NCI-H2081 (cell line): ENCODE data around the gene FFAR3.
"Not testable (repeated sequence)": the region's sequence is repeated elsewhere in the genome, so short reads cannot be mapped to it uniquely, and the experiment has no call there.

Experiments used
- DNase-seq, 2 experiments: peaks; one replicate each; lab custom pipeline; 2025; lab: John Stamatoyannopoulos, UW

Gene FFAR3

GRCh38 chr19:35375505-35376307, 17.4 kb downstream of the FFAR3 start:
- DNase-seq: no peak

DNA sequence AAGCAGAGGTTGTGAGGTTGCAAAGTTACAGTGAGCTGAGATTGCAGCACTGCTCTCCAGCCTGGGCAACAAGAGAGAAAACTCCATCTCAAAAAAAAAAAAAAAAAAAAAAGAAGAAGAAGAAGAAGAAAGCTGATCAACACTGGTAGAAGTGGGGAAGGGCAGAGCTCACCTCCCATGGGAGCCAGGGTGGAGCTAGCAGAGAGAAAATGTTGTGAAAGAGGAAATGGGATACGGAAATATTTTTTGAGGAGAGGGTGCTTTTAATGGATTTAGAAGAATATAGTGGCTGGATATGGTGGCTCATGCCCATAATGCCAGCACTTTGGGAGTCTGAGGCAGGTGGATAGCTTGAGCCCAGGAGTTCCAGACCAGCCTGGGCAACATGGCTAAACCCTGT, 19.4 kb downstream of the FFAR3 start:
- DNase-seq: no peak

DNA sequence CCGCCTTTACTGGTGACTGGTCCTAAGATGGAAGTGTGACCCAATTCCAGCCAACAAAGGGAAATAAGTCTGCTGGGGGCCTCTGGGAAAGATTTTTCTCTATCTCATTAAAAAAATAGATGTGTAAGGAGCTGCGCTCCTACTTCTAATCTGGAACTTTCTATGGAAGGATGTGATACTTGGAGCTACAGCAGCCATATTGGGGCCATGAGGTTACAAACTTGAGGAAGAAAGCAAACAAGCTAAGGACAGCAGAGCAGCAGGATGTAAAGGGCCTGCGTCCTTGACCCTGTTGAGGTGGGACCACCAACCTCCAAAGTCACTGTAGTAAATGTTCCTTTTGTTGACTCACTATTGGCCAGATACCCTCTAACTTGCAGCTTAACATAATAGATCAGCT, 20.1 kb downstream of the FFAR3 start:
- no peak for DNase-seq

DNA sequence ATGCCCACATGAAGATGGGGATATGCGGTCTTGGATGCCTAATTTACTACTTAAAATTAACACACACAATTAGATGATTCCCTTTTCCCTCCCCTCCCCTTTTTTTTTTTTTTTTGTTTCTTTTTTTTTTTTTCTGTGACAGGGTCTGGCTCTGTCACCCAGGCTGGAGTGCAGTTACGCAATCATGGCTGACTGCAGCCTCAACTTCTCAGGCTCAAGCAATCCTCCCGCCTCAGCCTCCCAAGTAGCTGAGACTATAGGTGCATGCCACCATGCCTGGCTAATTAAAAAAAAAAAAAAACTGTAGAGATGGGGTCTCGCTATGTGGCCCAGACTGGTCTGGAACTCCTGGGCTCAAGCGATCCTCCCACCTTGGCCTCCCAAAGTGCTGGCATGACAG, 21.3 kb downstream of the FFAR3 start:
- DNase-seq: not testable (repeated sequence)

DNA sequence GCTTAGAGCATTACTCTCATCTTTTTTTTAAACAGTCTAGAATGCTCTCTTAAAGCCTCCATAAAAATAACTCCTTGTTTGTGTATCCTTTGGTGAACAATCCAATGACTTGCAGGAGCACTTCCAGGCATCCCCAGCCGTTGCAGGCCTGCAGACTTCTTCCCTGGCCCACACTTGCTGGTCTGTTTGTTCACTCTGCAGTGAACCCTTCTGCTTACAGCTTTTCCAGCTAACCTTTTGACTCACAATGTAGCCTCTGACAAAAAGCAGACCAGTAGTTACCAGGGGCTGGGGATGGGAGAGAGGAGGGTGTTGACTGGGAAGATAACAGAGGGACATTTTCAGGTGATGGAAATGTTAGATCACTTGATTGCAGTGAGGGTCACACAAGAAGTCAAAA, 21.7 kb downstream of the FFAR3 start:
- no peak for DNase-seq

DNA sequence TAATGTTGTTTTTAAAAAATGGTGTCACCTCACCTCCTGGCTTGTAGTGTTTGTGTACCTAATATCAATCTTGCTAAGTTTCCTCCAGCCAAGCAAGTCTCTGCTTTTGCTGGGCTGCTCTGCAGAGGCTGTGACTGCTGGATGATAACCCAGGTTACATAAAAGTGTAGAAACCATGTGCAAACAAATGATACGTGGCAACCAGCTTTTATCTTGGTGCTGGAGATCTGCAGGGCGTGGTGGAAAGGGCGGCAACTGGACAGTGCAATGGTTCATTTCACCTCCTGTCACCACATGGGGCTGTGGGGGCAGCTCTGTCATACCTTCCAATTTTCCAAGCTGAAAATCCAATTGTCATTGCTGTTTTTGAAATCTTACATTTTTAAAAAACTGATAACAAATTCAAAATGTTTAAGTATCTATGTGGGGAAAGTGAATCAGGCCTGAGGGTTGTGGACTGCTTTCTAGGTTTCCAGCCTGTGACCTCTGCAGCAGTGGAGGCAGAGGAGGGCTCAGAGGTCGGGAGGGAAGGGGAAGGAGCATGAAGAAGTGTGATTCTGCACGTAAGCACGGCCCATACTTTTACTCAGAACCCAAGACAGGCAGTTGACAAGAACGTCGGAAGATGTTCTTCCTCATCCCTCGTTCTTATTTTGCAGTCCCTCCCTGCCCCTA, 22.3 kb downstream of the FFAR3 start:
- no peak for DNase-seq

- no peak for DNase-seq
Measured at GRCh38 chr19:35381318-35381717, 23.1 kb downstream of the FFAR3 start.

DNA sequence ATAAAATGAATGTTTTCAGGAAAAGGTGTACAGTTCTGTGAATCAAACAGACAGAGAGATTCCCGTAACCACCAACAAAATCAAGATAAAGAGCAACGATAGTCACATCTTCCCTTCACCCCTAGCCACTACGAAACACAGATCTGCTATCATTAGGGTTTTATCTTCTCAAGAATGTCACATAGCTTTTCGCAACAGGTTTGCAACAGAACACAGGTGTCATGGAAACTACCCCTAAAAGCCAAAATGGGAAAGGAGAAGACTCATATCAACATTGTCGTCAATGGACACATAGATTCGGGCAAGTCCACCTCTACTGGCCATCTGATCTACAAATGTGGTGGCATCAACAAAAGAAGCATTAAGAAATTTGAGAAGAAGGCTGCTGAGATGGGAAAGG, 23.7 kb downstream of the FFAR3 start:
- DNase-seq: no peak

- no peak for DNase-seq
Measured at GRCh38 chr19:35383536-35383935, 25.3 kb downstream of the FFAR3 start.

- DNase-seq: no peak
Measured at GRCh38 chr19:35388277-35389054, 30.2 kb downstream of the FFAR3 start.

- no peak for DNase-seq
Measured at GRCh38 chr19:35389192-35389861, 31.1 kb downstream of the FFAR3 start.

DNA sequence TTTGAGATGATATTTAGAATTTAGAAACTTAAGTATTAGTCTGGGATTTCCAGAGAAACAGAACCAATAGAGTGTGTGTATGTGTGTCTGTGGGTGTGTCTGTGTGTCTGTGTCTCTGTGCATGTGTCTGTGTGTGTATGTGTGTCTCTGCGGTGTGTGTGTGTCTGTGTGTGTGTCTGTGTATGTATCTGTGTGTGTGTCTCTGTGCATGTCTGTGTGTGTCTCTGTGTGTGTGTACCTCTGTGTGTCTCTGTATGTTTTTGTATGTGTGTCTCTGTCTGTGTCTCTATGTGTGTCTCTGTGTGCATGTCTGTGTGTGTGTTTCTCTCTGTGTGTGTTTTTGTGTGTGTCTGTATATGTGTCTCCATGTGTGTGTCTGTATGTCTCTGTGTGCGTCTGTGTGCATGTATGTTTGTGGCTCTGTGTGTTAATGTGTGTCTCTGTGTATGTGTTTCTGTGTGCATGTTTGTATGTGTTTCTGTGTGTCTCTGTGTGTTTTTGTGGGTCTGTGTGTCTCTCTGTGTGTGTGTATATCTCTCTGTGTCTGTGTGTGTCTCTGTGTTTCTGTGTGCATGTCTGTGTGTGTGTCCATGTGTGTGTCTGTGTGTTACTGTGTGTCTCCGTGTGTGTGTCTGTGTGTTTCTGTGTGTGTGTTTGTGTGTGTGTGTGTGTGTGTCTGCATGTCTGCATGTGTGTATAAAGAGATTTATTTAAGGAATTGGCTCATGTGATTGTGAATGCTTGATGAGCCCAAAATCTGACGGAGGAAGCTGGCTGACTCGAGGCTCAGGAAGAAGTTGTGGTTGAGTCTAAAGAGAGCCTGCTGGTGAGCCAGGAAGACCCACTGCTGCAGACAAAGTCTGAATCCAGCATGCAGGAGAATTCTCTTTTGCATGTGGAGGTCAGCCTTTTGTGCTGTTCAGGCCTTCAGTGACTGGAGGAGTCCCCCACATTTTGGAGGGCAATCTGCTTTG, 34.8 kb downstream of the FFAR3 start:
- DNase-seq: no peak

GRCh38 chr19:35395382-35396199, 37.3 kb downstream of the FFAR3 start:
- DNase-seq: no peak

GRCh38 chr19:35396240-35396885, 38.1 kb downstream of the FFAR3 start:
- DNase-seq: no peak

GRCh38 chr19:35397064-35397463, 38.8 kb downstream of the FFAR3 start:
- DNase-seq: no peak

- no peak for DNase-seq
Measured at GRCh38 chr19:35398570-35398969, 40.3 kb downstream of the FFAR3 start.

DNA sequence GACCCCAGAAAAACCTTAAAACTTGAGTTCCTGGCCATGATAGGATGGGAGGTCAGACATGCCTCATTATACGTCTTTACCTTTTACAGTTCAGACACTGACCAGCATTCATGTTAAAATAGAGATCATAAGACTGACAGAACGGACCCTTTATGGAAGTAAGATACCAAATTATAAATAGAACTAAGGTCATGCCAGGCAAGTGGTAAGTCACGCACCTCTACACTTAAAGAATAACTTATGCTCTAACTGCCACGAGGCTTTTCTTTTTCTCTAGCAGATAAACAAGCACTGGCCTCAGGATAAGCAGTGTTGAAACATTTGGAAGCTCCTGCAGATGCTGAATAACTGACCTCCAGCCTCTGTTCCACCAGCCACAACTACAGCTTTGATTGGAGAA, 41.0 kb downstream of the FFAR3 start:
- no peak for DNase-seq

- DNase-seq: no peak
Measured at GRCh38 chr19:35399948-35400772, 41.9 kb downstream of the FFAR3 start.

- no peak for DNase-seq
Measured at GRCh38 chr19:35400773-35401100, 42.5 kb downstream of the FFAR3 start.
